CD4-positive, alpha-beta T cell (primary cell): ENCODE measurements around the gene AUTS2. TPM values are rescaled to one million over a fixed set of nuclear protein-coding genes. Genes with fewer than 3 reads are reported as not detected.

Experiments
- ATAC-seq: fragments of 200-7000 bp; cut with Tn5 transposase; one replicate; pipeline ENCODE4 v1.10.0; 2022; ENCODE audit warnings: mild to moderate bottlenecking; ENCODE audit not compliant: poor library complexity
- CTCF ChIA-PET: fragments of 350-600 bp; sonication (Branson Sonifier 250); formaldehyde crosslinking; loops from one replicate; lab custom pipeline; 2021; ENCODE audit warnings: antibody characterized with exemption, inconsistent platforms; lab: Charles Lee
- POLR2A ChIA-PET: fragments of 350-600 bp; sonication (Branson Sonifier 250); formaldehyde crosslinking; loops from one replicate; lab custom pipeline; 2021; ENCODE audit warnings: antibody characterized with exemption, inconsistent platforms; lab: Charles Lee
- DNase-seq, 14 experiments: peaks; one replicate each; pipeline ENCODE4 v3.0.0-alpha.2; 2013 to 2020; ENCODE audit warnings: mixed read lengths in 2 of 14
- H3K27ac ChIP-seq, 2 donors: one replicate each; pipeline versions ENCODE4 v1.5.1 to v1.7.0; 2013; ENCODE audit warnings: low read length in 2 of 2, low read depth in 1 of 2, mild to moderate bottlenecking in 1 of 2
- H3K27me3 ChIP-seq, 2 experiments: 1 replicate in 1 of 2; 2 replicates in 1 of 2; pipeline versions ENCODE4 v1.6.1 to v1.7.0; 2013; ENCODE audit warnings: low read length in 2 of 2, control low read depth in 1 of 2, mild to moderate bottlenecking in 1 of 2, moderate library complexity in 1 of 2; ENCODE audit not compliant: insufficient read depth in 2 of 2, control insufficient read depth in 1 of 2
- H3K36me3 ChIP-seq: one replicate; pipeline ENCODE4 v1.6.1; 2013; ENCODE audit warnings: low read length, control low read depth; ENCODE audit not compliant: insufficient read depth
- H3K4me1 ChIP-seq: one replicate; pipeline ENCODE4 v1.6.1; 2013; ENCODE audit warnings: low read length, control low read depth; ENCODE audit not compliant: insufficient read depth
- H3K4me3 ChIP-seq: one replicate; pipeline ENCODE4 v1.5.1; 2013; ENCODE audit warnings: mild to moderate bottlenecking, low read length, moderate library complexity
- H3K9me3 ChIP-seq, 2 experiments: 1 replicate in 1 of 2; 2 replicates in 1 of 2; pipeline versions ENCODE4 v1.6.1 to v1.7.0; 2013; ENCODE audit warnings: low read length in 2 of 2, mild to moderate bottlenecking in 2 of 2, control low read depth in 1 of 2, moderate library complexity in 1 of 2; ENCODE audit not compliant: control insufficient read depth in 1 of 2, insufficient read depth in 1 of 2
- H3K27ac Mint-ChIP-seq: one replicate; pipeline ENCODE4 v1.8.0; 2020; ENCODE audit warnings: mixed read lengths
- H3K27me3 Mint-ChIP-seq: one replicate; pipeline ENCODE4 v1.8.0; 2021; ENCODE audit warnings: mixed read lengths
- H3K36me3 Mint-ChIP-seq: one replicate; pipeline ENCODE4 v1.8.0; 2021; ENCODE audit warnings: low read depth, mixed read lengths
- H3K4me1 Mint-ChIP-seq: one replicate; pipeline ENCODE4 v1.8.0; 2021; ENCODE audit warnings: low read depth, mixed read lengths
- H3K4me3 Mint-ChIP-seq: one replicate; pipeline ENCODE4 v1.8.0; 2020; ENCODE audit warnings: mild to moderate bottlenecking, mixed read lengths
- H3K9me3 Mint-ChIP-seq: one replicate; pipeline ENCODE4 v1.8.0; 2020; ENCODE audit warnings: mixed read lengths
- CTCF ChIP-seq: fragments of 200-600 bp; IDR thresholded peaks from one replicate; pipeline ENCODE4 v1.8.0; 2022; ENCODE audit warnings: antibody characterized with exemption, mild to moderate bottlenecking
- intact Hi-C, 2 experiments: fragments of 100-400 bp; cut with DNase I in 1 of 2; cut with micrococcal nuclease in 1 of 2; formaldehyde crosslinking; loops; one replicate each; pipeline versions ENCODE4 v1.15.1 to v1.9.0; 2023 to 2025; cut with DNase I, micrococcal nuclease
- total RNA-seq, 174 experiments: library from RNA in 2 of 174; stranded (reverse) in 2 of 174; gene quantifications; one replicate each; pipeline ENCODE4 v1.2.3 and lab custom pipeline; 2021 to 2026

AUTS2 gene
- total RNA-seq, 2 experiments from 2014 or later = 43.6 to 47.6 TPM

GRCh38 chr7:69956541-69956940 lies 358.3 kb downstream of the AUTS2 start:
- TF ChIP-seq CTCF = no peak
- Histone ChIP-seq H3K9me3 (no peaks in the 10 kb centered on the region), H3K36me3 (no peaks in the 10 kb centered on the region), H3K4me3 (no peak overlapping the region), H3K27me3 (no peaks in the 10 kb centered on the region), H3K27ac (no peak overlapping the region), H3K4me1 (no peaks in the 10 kb centered on the region)
- Mint-ChIP-seq H3K27ac (no peak overlapping the region), H3K9me3 (no peaks in the 10 kb centered on the region), H3K4me1 (peaks cover 23% of the 10 kb centered on the region), H3K36me3 (no peaks in the 10 kb centered on the region), H3K27me3 (no peaks in the 10 kb centered on the region), H3K4me3 (no peak overlapping the region)
- intact Hi-C loops = no loop called here
- ATAC-seq (no peak), DNase-seq (no peak)
- CTCF ChIA-PET = no interaction called here
- POLR2A ChIA-PET = no interaction called here

GRCh38 chr7:69957661-69958060 lies 359.4 kb downstream of the AUTS2 start:
- no peaks in the 10 kb centered on the region for H3K36me3 ChIP-seq
- ChIA-PET POLR2A (no interaction called here), CTCF (no interaction called here)
- TF ChIP-seq CTCF = no peak
- H3K4me1 ChIP-seq = no peaks in the 10 kb centered on the region
- DNase-seq (no peak), ATAC-seq (no peak)
- H3K27me3 ChIP-seq = no peaks in the 10 kb centered on the region
- no peaks in the 10 kb centered on the region for H3K36me3 Mint-ChIP-seq
- H3K4me3 Mint-ChIP-seq = no peak overlapping the region
- H3K9me3 Mint-ChIP-seq = no peaks in the 10 kb centered on the region
- H3K4me3 ChIP-seq = no peak overlapping the region
- H3K4me1 Mint-ChIP-seq = peaks cover 25% of the 10 kb centered on the region
- no peak overlapping the region for H3K27ac ChIP-seq
- no peaks in the 10 kb centered on the region for H3K9me3 ChIP-seq
- no peak overlapping the region for H3K27ac Mint-ChIP-seq
- intact Hi-C loops = no loop called here
- H3K27me3 Mint-ChIP-seq = no peaks in the 10 kb centered on the region

GRCh38 chr7:69959789-69960499 lies 361.7 kb downstream of the AUTS2 start:
- no peak for DNase-seq
- CTCF ChIA-PET = no interaction called here
- H3K27me3 ChIP-seq = no peaks in the 10 kb centered on the region
- H3K36me3 ChIP-seq = no peaks in the 10 kb centered on the region
- intact Hi-C loops = no loop called here
- H3K27ac Mint-ChIP-seq = no peak overlapping the region
- no peak overlapping the region for H3K27ac ChIP-seq
- H3K36me3 Mint-ChIP-seq = no peaks in the 10 kb centered on the region
- H3K4me1 Mint-ChIP-seq = peaks cover 24% of the 10 kb centered on the region
- no peak for TF ChIP-seq CTCF
- H3K4me3 ChIP-seq = no peak overlapping the region
- no peak overlapping the region for H3K4me3 Mint-ChIP-seq
- POLR2A ChIA-PET = no interaction called here
- no peaks in the 10 kb centered on the region for H3K4me1 ChIP-seq
- H3K9me3 ChIP-seq = no peaks in the 10 kb centered on the region
- H3K27me3 Mint-ChIP-seq = no peaks in the 10 kb centered on the region
- no peak for ATAC-seq
- no peaks in the 10 kb centered on the region for H3K9me3 Mint-ChIP-seq
